Ishikawa (cell line): ENCODE results near the gene MCF2L2.

ENCODE experiments used
- CREB1 ChIP-seq: IDR thresholded peaks from 2 replicates; pipeline ENCODE4 v1.6.1; 2012; ENCODE audit warnings: low read depth
- EGR1 ChIP-seq: IDR thresholded peaks from 2 replicates; pipeline ENCODE4 v1.6.1; 2012
- EP300 ChIP-seq: IDR thresholded peaks from 2 replicates; pipeline ENCODE4 v1.6.1; 2012; ENCODE audit warnings: borderline replicate concordance
- MAX ChIP-seq: IDR thresholded peaks from 2 replicates; pipeline ENCODE4 v1.6.1; 2012
- RAD21 ChIP-seq: IDR thresholded peaks from 2 replicates; pipeline ENCODE4 v1.6.1; 2012; ENCODE audit warnings: low read depth
- REST ChIP-seq: IDR thresholded peaks from 2 replicates; pipeline ENCODE4 v1.6.1; 2012; ENCODE audit warnings: low read depth, mild to moderate bottlenecking
- TAF1 ChIP-seq: IDR thresholded peaks from 2 replicates; pipeline ENCODE4 v1.6.1; 2012; ENCODE audit warnings: low read depth, mild to moderate bottlenecking
- TEAD4 ChIP-seq: IDR thresholded peaks from 2 replicates; pipeline ENCODE4 v1.6.1; 2012
- USF1 ChIP-seq: IDR thresholded peaks from 2 replicates; pipeline ENCODE4 v1.6.1; 2012
- YY1 ChIP-seq: IDR thresholded peaks from 2 replicates; pipeline ENCODE4 v1.6.1; 2012; ENCODE audit warnings: low read depth
- ZBTB7A ChIP-seq: IDR thresholded peaks from 2 replicates; pipeline ENCODE4 v1.6.1; 2012; ENCODE audit warnings: low read depth

- TF ChIP-seq YY1 (no peak), REST (no peak), TEAD4 (no peak), TAF1 (no peak), MAX (no peak), CREB1 (no peak), RAD21 (no peak), ZBTB7A (no peak), USF1 (no peak), EP300 (no peak), EGR1 (no peak)
Measured at GRCh38 chr3:183375787-183376186, 52.6 kb downstream of the MCF2L2 start.
